HG02623 (cell line): ENCODE data around the gene OPTC.
"Not testable (repeated sequence)": the region's sequence is repeated elsewhere in the genome, so short reads cannot be mapped to it uniquely, and the experiment has no call there.

Experiments
- ATAC-seq: cut with Tn5 transposase; IDR thresholded peaks from one replicate; pipeline ENCODE4 v1.9.1; 2021; ENCODE audit warnings: moderate library complexity; ENCODE audit not compliant: unreplicated experiment

OPTC gene

DNA sequence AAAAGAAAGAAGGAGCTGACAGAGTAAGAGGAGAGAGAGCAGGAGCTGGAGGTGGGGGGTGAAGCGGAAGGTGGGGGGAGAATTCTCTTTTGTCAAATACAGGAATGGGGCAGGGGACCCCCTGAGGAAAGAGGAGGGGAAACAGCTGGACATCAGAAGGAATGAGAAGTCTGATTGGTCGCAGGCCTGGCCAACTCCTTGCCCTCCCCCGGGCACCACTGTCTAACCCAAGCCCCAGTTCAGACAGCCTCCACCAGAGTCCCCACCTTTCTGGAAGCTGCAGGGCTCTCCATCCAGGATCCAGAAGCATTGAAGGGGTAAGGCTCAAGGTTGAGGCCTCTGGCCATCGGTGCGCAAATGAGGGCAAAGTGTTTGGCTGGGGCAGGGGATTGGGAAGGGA, at the start of gene OPTC:
OPTC (plus strand) TSS at position 253 of the 400 bp plus-strand sequence. CDS start 1,853 bp downstream, outside the sequence.
- ATAC-seq, result no peak

DNA sequence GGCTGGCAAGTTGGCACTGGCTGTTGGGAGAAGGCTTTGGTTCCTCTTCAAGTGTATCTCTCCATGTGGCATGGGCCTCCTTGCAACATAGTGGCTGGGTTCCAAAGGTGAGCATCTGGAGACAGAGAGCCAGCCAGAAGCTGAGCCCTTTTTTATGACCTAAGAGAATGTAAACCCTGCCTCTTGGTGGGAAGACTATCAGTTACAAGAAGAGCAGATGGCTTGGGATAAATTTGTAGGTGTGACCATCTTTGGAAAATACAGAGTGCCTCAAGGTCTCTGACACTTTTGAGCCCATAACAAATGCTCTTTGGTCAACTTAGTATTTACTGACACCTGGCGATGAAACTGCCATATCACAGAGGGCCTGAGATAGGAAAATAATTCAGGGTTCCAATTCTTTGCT, 49.8 kb upstream of the OPTC start:
- ATAC-seq, result no peak

- ATAC-seq, result no peak
These were observed 46.8 kb upstream of the OPTC start for GRCh38 chr1:203447151-203447550.

DNA sequence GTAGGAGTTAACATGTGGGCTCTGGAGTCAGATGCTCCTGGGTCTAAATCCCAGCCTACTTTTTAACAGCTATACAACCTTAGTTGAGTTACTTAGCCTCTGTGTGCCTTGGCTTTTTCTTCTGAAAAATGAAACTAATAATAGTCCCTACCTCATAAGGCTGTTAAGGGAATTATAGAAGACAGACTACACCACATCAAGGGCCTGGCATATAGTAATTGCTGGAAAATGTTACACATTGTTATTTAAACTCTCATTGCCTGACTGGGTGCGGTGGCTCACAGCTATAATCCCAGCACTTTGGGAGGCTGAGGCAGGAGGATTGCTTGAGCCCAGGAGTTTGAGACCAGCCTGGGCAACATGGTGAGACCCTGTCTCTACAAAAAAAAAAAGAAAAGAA, 46.4 kb upstream of the OPTC start:
- not testable (repeated sequence) for ATAC-seq

- no peak for ATAC-seq
These were observed 45.4 kb upstream of the OPTC start for GRCh38 chr1:203448521-203449061.

DNA sequence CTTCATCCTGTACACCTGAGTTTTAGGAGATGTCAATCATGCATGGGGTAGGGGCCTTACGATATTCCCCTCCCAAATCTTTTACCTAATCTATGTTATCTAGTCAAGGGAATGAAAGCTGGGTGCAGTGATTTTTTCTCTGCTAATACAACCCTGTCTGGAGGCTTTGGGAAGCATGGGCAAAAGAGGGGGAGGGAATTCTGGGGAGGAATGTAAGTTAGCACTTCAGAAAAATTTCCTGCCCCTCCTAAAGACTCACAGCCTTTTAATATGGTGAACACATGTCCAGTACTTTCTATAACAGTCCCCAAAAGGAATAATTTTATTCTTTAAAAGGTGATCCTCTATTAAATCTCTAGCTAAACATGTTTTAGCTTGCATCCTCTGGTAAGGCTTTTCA, 44.0 kb upstream of the OPTC start:
- ATAC-seq, result no peak

GRCh38 chr1:203450479-203451149, 43.3 kb upstream of the OPTC start:
- no peak for ATAC-seq

DNA sequence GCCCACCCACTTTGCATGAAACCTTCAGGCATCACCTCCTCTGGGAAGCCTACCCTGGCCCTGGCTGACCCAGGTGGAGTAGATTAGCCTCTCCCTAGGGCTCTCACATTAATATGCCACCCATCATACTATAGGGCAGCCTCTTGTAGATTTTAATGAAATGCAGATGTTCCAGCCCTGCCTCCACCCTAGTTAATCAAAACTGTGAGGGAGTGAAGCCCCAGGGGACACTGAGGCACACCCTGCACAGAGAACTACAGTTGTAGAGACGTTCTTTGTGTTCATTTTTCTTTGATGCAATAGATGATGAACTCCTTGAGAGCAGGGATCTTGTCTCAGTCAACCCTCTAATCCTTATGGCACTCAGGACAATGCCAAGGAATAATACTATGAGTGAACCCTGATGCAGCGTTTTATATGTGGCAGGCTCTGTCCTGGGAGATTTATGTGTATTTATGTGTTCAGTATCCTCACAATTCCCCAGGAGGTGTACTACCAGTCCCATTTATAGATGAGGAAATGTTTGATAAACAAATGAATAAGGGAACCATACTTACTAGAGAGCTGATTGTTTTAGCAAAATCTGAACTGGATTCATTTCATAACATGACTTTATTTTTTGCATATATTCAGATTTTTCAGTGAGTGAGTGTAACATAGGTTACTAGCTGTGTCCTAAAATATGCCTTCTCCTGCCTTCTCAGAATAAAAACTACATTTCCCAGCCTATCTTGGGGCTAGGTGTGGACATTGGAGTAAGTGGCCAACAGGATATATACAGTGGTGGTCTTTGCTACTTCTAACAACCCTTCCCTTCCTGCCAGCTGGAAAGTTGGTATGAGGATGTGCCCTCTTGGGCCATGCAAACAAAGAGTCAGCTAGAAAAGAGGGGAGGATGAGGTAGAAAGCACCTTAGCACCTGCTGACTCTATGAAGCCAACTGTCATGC, 41.8 kb upstream of the OPTC start:
- no peak for ATAC-seq

GRCh38 chr1:203453016-203453415, 40.9 kb upstream of the OPTC start:
- ATAC-seq, result no peak

GRCh38 chr1:203453616-203454015, 40.3 kb upstream of the OPTC start:
- no peak for ATAC-seq

DNA sequence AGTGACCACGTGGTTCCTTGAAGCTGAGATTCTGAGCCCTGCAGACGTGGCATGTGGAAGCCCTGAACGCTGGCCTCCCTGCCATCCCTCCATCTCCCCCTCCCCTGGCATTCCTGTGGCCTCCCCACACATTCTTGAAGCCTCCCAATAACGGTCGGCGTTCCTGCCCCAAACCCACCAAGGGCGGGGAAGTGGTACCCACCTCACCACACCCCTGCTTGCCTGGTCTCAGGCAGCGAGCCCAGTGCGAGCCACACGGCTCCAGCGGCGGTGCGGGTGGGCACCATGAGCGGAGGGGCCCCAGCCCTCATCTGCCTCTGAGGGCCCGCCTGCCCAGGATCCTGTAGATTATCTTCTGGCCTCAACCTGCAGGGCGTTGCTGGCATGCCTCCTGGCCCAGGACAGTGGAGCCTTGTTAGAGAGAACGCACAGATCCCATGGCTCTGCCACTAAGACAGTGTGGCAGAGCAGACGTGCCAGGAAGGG, 38.9 kb upstream of the OPTC start:
- ATAC-seq, result no peak

- ATAC-seq, result no peak
These were observed 38.2 kb upstream of the OPTC start for GRCh38 chr1:203455706-203456105.

- ATAC-seq, result no peak
These were observed 37.4 kb upstream of the OPTC start for GRCh38 chr1:203456577-203456976.

DNA sequence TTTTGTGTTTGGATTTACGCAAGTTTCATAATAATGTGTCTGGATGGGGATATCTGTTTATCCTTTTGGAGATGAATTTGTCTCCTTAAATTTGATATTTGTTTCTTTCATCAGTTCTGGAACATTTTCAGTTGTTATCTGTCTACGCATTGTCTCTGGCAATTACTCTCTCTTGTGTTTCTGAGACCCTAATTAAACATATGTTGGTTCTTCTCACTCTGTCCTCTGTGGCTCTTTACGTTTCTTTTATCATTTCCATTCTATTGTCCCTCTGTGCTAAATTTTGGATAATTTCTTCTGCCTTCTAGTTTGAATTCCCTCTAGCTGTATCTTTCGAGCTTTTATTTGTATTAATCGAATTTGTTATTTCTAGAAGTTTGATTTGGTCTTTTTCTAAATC, 35.9 kb upstream of the OPTC start:
- no peak for ATAC-seq

GRCh38 chr1:203459671-203460201, 34.2 kb upstream of the OPTC start:
- no peak for ATAC-seq

- no peak for ATAC-seq
These were observed 32.2 kb upstream of the OPTC start for GRCh38 chr1:203461717-203462116.

GRCh38 chr1:203462143-203462542, 31.8 kb upstream of the OPTC start:
- no peak for ATAC-seq

DNA sequence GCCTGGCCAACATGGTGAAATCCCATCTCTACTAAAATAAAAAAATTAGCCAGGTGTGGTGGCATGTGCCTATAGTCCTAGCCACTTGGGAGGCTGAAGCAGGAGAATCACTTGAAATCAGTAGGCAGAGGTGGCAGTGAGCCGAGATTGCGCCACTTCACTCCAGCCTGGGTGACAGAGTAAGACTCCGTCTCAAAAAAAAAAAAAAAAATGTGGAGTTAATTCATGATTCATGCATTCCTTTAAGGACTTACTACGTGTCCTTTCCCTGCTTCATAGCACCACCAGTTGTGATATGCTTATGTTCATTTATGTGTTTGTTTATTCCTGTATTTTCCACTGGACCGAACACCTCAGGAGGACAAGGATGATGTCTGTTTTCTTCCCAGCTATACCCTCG, 31.1 kb upstream of the OPTC start:
- ATAC-seq, result no peak

- ATAC-seq, result no peak
These were observed 30.4 kb upstream of the OPTC start for GRCh38 chr1:203463469-203464062.

- no peak for ATAC-seq
These were observed 29.7 kb upstream of the OPTC start for GRCh38 chr1:203464226-203464625.

DNA sequence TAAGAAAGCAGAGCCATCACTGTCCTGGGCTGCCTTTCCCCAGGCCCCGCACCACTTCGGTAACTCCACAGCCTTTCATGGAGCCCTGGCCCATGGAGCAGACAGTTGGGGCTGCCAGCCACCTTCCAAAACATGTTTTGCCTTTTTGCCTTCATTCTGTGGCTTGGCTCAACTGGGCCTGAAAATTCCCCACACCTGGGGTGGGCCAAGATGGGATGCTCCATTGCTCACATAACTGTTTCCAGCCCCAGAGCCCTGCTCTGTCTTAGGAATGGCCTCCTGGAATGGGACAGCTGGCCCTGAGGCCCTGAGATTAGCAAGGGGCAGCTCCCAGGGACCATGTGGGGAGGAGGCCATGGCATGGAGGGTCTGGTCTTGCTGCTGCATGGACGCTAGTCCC, 29.2 kb upstream of the OPTC start:
- ATAC-seq, result no peak
